Endometrium (tissue), 2 donors: Measurements from ENCODE around the gene AOPEP.
A peak's percentile ranks its signal among the peaks of the same experiment; 100 is the strongest.
"Not testable (repeated sequence)": the region's sequence is repeated elsewhere in the genome, so short reads cannot be mapped to it uniquely, and the experiment has no call there.

Experiments used
- FAIRE-seq: peaks from 2 replicates; lab custom pipeline; 2012; peaks lifted over from hg19 to GRCh38; lab: Jason Lieb, UNC
- donor health status: control.
- donor health status: control.

AOPEP gene

GRCh38 chr9:94934816-94935328 lies 208.4 kb downstream of the AOPEP start:
- FAIRE-seq, result no peak

DNA sequence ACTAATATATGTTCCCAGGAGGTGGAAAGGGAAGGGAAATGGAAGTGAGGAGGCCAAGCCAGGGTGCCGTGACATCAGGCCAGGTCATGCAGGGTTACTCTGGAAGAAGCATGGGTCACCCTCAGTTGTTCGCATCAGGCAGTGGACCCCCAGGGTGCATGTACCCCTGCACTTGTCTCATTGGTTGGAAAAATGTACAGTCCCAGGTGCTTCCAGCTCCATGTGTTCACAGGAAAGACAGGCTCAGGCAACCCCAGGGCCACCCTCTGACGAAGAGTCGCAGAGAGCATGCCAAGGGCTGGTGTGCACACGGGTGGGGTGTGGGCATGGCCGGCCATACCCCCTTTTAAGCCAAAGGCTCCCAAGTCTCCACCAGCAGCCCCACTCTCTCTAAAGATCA lies 208.9 kb downstream of the AOPEP start:
- FAIRE-seq, result no peak

DNA sequence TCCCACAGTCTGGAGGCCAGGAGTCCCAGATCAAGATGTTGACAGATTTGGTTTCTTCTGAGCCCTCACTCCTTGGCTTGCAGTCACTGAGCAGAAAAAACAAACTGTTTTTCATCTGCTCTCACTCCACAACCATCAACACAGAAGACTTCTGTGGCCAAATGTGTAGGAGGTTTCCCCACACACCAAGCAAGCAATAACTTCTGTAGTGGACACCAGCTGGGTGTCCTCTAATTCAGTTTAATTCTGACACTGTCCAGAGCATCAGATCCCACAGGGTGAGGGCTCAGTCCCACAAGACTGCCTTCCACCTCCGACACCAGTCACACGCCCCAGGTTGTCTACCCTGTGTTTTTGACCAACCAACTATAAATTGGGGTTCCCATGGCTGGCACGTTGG lies 209.9 kb downstream of the AOPEP start:
- peak; percentile 77 for FAIRE-seq

DNA sequence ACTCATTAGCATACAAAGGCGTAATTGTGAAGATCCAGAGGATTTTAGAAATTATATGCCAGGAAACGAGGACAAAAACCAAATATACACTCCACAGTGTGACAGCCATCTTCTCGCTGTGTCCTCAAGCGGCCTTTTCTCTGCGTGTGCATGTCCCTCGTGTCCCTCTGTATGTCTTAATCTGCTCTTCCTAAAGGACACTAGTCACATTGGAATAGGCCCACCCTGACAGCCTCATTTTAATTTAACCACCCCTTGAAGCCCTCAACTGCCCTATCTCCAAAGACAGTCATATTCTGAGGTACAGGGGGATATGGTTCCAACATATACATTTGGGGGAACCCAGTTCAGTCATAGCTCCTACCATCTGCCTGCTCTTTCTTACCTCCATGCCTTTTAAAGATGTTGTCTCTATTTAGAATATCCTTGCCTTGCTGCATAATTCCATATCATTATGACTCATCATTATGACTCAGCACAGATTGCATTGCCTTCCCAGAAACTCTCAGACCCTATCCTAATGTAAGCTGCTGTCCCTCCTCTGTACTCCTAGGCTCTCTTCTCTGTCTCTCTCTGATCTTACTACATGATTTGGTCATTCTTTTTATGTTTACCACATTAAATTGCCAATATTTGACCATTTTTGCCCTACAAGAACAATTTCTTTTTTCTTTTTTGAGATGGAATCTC lies 210.9 kb downstream of the AOPEP start:
- no peak for FAIRE-seq

- FAIRE-seq, result no peak
Observed at GRCh38 chr9:94938384-94938783, 211.9 kb downstream of the AOPEP start.

DNA sequence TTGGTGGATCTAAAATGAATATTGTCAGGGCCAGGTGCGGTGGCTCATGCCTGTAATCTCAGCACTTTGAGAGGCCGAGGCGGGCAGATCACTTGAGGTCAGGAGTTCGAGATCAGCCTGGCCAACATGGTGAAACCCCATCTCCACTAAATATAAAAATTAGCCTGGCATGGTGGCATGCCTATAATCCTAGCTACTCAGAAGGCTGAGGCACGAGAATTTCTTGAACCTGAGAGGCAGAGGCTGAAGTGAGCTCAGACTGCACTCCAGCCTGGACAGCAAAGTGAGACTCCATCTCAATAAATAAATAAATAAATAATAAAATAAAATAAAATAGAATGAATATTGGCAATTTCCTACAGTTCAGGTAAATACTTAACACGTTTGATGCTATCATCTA lies 213.8 kb downstream of the AOPEP start:
- not testable (repeated sequence) for FAIRE-seq

- no peak for FAIRE-seq
Observed at GRCh38 chr9:94941211-94941875, 214.8 kb downstream of the AOPEP start.

DNA sequence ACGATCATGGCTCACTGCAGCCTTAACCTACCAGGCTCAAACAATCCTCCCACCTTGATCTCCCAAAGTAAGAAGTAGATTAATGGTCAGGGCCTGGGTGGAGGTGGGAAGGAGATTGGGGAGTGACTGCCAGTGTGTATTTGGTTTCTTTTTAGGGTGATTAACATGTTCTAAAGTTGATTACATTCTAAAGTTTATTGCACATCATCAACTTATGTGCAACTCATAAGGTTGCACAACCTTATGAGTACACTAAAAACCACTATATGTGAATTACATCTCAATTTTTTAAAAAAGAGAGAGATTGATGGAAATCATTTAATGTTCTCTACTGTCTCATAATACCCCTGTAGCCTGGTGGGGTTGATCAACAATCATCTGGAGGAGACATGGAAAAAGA lies 218.1 kb downstream of the AOPEP start:
- no peak for FAIRE-seq

- FAIRE-seq, result peak; percentile 51
Observed at GRCh38 chr9:94945197-94946144, 219.0 kb downstream of the AOPEP start.

DNA sequence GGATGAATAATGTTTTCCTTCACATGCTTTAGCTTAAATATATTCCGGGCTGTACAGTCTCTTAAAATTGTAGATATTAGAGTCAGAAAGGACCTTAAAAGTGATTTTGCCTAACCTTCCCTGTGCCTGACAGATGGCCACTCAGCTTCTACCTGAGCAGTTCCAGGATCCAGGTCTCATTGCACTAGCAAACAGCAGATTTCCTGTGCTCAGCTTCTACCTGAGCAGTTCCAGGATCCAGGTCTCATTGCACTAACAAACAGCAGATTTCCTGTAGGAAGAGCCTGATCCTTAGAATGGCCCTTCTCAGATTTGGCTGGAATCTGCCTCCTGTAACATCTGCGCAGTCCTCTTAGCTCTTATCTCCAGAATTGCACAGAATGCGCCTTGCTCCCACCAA lies 219.8 kb downstream of the AOPEP start:
- FAIRE-seq, result no peak

GRCh38 chr9:94948567-94949235 lies 222.2 kb downstream of the AOPEP start:
- no peak for FAIRE-seq

DNA sequence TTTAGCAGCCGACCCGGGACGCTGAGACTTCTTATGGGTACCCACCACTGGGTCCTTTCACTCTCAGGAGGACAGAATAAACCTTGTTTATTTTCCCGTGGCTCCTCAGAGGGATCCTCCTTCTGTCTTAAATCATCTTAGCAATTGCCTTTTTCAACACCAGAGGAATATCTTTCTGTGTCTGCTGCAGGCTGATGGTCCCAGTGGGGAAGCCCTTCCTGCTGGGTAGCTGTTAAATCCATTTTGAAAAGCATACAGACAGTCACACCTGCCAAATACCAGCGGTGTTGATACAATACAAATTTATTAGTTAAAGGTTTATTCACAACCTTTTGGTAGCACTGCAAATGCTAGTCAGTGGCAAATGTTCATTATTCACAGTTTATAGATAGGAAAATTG lies 222.9 kb downstream of the AOPEP start:
- FAIRE-seq, result no peak

GRCh38 chr9:94950040-94950578 lies 223.6 kb downstream of the AOPEP start:
- no peak for FAIRE-seq

DNA sequence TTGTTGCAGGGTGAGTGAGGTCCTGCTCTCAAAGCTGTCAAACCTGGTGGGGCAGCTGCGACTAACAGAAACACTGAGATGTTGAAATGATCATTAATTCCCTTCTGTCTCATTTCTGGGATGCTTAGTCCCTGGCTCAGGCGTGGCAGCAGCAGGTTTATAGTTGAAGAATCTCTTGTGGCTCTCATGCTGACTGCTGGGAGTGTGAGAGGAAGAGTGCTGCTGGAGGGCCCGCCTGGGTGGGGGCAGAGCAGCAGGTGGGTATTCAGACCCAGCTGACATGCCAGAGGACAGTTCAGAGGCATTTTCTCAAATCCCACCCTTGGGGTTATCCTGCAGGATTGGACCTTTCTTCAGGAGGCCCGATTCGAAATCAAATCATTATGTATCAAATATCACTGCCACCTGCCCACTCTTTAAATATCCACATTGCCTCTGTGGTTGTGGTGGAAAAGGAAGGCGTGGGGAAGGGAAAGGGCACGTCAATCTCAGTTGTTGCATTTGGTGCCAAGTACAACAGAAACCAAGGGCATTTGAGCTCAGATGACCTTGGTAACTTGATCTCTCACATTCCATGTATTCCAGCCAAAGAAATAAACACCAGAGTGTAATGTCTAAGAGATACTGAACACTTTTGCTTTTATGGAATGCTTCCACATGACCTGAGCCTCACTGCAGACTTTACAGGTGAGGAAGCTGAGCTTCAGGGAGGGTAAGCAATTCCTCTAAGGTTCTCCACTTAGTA lies 224.3 kb downstream of the AOPEP start:
- no peak for FAIRE-seq

GRCh38 chr9:94951324-94952135 lies 225.0 kb downstream of the AOPEP start:
- no peak for FAIRE-seq

GRCh38 chr9:94952565-94953373 lies 226.3 kb downstream of the AOPEP start:
- FAIRE-seq, result no peak

DNA sequence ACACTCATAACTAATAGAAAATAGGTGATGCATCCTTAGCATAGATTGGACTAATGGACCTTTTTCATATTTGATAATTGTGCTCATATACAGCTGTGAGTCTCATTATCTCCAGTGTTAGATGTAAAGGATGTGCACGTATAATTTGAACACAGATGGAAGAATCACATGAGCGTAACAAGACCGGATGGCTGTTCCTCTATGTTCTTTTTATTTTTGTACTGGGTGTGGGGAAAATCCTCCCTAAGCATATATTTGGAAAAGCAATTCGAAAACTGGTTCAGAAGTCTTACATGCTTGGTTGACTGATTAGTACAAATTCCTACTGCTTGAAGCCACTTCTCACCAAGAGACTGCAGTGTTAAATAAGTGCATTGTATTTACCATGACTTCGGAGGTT lies 230.2 kb downstream of the AOPEP start:
- no peak for FAIRE-seq

DNA sequence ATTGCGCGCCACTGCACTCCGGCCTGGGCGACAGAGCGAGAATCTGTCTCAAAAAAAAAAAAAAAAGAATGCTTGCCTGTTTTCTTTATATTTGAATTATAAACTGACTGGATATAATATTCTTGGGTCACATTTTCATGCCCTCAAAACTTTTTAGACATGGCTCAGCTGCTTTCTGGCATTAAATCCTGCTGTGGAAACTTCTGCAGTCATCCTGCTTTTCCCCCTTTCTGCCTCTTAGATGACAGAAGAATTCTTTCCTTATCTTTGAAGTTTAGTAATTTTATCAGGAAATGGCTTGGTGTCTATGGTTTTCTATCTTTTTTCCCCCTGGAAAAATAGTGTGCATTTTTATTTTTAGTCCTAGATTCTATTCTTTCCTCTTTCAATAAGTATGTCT lies 234.5 kb downstream of the AOPEP start:
- FAIRE-seq, result no peak

DNA sequence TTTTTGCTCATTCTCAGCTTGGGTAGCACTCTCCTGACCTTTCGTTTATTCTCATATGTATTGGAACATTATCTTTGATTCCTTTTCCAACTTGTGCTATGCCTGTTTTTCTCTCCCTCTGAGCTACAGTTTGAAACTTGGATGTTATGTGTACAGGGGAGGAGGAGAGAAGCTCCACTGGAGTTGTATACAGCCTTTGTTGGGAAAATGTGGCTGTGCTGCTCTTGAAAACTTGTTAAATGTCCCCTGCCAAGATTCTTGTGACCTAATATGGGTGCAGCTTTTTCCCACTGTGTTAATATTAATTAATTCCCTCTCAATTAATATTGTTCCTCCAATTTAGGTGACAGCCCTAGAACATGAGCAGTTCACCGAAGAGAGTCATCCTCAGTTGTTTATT lies 235.4 kb downstream of the AOPEP start:
- no peak for FAIRE-seq
